Calu3 (cell line): ENCODE results near the gene PSMB11. TPM values are rescaled to one million over a fixed set of nuclear protein-coding genes. Genes with fewer than 3 reads are reported as not detected.

ENCODE experiments used
- BruUV-seq: library from RNA; stranded (reverse); fragments of 400-500 nt; replicated peaks from 2 replicates; lab custom pipeline; 2021; lab: Mats Ljungman, UMichigan
- CTCF ChIA-PET: fragments of 300-600 bp; sonication (Branson Sonifier 250); formaldehyde crosslinking; loops from one replicate; lab custom pipeline; 2022; ENCODE audit warnings: antibody characterized with exemption; lab: Charles Lee
- DNase-seq: peaks from one replicate; pipeline ENCODE4 v3.0.0; 2022
- H3K27ac Mint-ChIP-seq: one replicate; pipeline ENCODE4 v1.8.0; 2022; ENCODE audit warnings: mixed read lengths; ENCODE audit not compliant: unreplicated experiment
- H3K27me3 Mint-ChIP-seq: one replicate; pipeline ENCODE4 v1.8.0; 2022; ENCODE audit warnings: mixed read lengths; ENCODE audit not compliant: unreplicated experiment
- H3K36me3 Mint-ChIP-seq: one replicate; pipeline ENCODE4 v1.8.0; 2022; ENCODE audit warnings: mild to moderate bottlenecking, moderate library complexity, mixed read lengths; ENCODE audit not compliant: insufficient read depth, unreplicated experiment
- H3K4me1 Mint-ChIP-seq: one replicate; pipeline ENCODE4 v1.8.0; 2022; ENCODE audit warnings: mild to moderate bottlenecking, low read depth, mixed read lengths; ENCODE audit not compliant: unreplicated experiment
- H3K4me3 Mint-ChIP-seq: one replicate; pipeline ENCODE4 v1.8.0; 2022; ENCODE audit warnings: mild to moderate bottlenecking, low read depth, moderate library complexity, mixed read lengths; ENCODE audit not compliant: unreplicated experiment
- H3K9me3 Mint-ChIP-seq: one replicate; pipeline ENCODE4 v1.8.0; 2022; ENCODE audit warnings: low read depth, mixed read lengths; ENCODE audit not compliant: unreplicated experiment
- CTCF ChIP-seq: fragments of 200-600 bp; IDR thresholded peaks from one replicate; pipeline ENCODE4 v1.8.0; 2022; ENCODE audit warnings: antibody characterized with exemption; ENCODE audit not compliant: unreplicated experiment
- intact Hi-C: fragments of 100-400 bp; cut with micrococcal nuclease; formaldehyde crosslinking; loops from one replicate; pipeline ENCODE4 v1.10.0; 2022; ENCODE audit not compliant: unreplicated experiment
- total RNA-seq: library from RNA; stranded (reverse); gene quantifications from 2 replicates; pipeline ENCODE4 v1.2.3, GENCODE V29; 2022

Gene PSMB11
- total RNA-seq, 1 experiment from 2014 or later, result not detected

GRCh38 chr14:23020143-23021128 lies 21.6 kb upstream of the PSMB11 start:
- Mint-ChIP-seq H3K9me3 (no peaks in the 10 kb centered on the region), H3K4me1 (no peaks in the 10 kb centered on the region), H3K27me3 (no peaks in the 10 kb centered on the region), H3K4me3 (no peak overlapping the region), H3K27ac (no peak overlapping the region), H3K36me3 (peaks cover 5% of the 10 kb centered on the region)
- intact Hi-C loops, result no loop called here
- no TSS peak for BruUV-seq
- TF ChIP-seq CTCF, result no peak
- no peak for DNase-seq
- CTCF ChIA-PET, result interaction anchor here (0.6 kb wide), 1 partner anchor 98 kb away, joined by 4 read pairs; no protein-coding TSS in a partner anchor

- intact Hi-C loops, result no loop called here
- no TSS peak for BruUV-seq
- Mint-ChIP-seq H3K4me1 (no peaks in the 10 kb centered on the region), H3K27me3 (no peaks in the 10 kb centered on the region), H3K36me3 (peaks cover 9% of the 10 kb centered on the region), H3K27ac (no peak overlapping the region), H3K9me3 (no peaks in the 10 kb centered on the region), H3K4me3 (no peak overlapping the region)
- no peak for TF ChIP-seq CTCF
- DNase-seq, result no peak
- CTCF ChIA-PET, result no interaction called here
Measured at GRCh38 chr14:23021434-23021833, 20.6 kb upstream of the PSMB11 start.

- intact Hi-C loops, result no loop called here
- TF ChIP-seq CTCF, result no peak
- Mint-ChIP-seq H3K9me3 (no peaks in the 10 kb centered on the region), H3K4me1 (no peaks in the 10 kb centered on the region), H3K27ac (no peak overlapping the region), H3K4me3 (no peak overlapping the region), H3K36me3 (peaks cover 9% of the 10 kb centered on the region), H3K27me3 (no peaks in the 10 kb centered on the region)
- DNase-seq, result no peak
- BruUV-seq, result no TSS peak
- CTCF ChIA-PET, result no interaction called here
Measured at GRCh38 chr14:23021889-23022442, 20.0 kb upstream of the PSMB11 start.

GRCh38 chr14:23023022-23023794 lies 18.8 kb upstream of the PSMB11 start:
- Mint-ChIP-seq H3K4me3 (no peak overlapping the region), H3K4me1 (no peaks in the 10 kb centered on the region), H3K27me3 (no peaks in the 10 kb centered on the region), H3K27ac (no peak overlapping the region), H3K9me3 (no peaks in the 10 kb centered on the region), H3K36me3 (peaks cover 16% of the 10 kb centered on the region)
- CTCF ChIA-PET, result interaction anchor here (0.6 kb wide), 2 partner anchors 21 to 376 kb away, joined by 4 to 6 read pairs; no protein-coding TSS in a partner anchor
- intact Hi-C loops, result no loop called here
- DNase-seq, result no peak
- TF ChIP-seq CTCF, result no peak
- BruUV-seq, result no TSS peak
